K562 (cell line): ENCODE measurements around the gene TEX38. TPM values are rescaled to one million over a fixed set of nuclear protein-coding genes. Genes with fewer than 3 reads are reported as not detected.
A peak's percentile ranks its signal among the peaks of the same experiment; 100 is the strongest.

Experiments
- ATF4 ChIP-seq: fragments of 450-650 bp; formaldehyde crosslinking; IDR thresholded peaks from 2 replicates; pipeline ENCODE4 v1.4.0; 2022; ENCODE audit warnings: mild to moderate bottlenecking, moderate library complexity
- ATF7 ChIP-seq: fragments of 450-650 bp; IDR thresholded peaks from 2 replicates; pipeline ENCODE4 v1.7.1; 2014; ENCODE audit warnings: mild to moderate bottlenecking, moderate library complexity
- CEBPB ChIP-seq: fragments of 450-650 bp; IDR thresholded peaks from 2 replicates; pipeline ENCODE4 v1.6.1; 2016; ENCODE audit warnings: missing genetic modification characterization, missing compliant biosample characterization
- CEBPG ChIP-seq, 3 experiments: fragments of 200-800 bp in 1 of 3; sonication (Bioruptor generic) in 1 of 3; sonication (generic) in 1 of 3; formaldehyde crosslinking in 1 of 3; IDR thresholded peaks in 2 of 3; conservative IDR thresholded peaks in 1 of 3; 2 replicates each; pipeline versions ENCODE4 v1.6.1 to v1.8.0; 2016 to 2022; ENCODE audit warnings: missing compliant biosample characterization in 2 of 3, missing genetic modification characterization in 2 of 3, mild to moderate bottlenecking in 1 of 3, missing genetic modification reagents in 1 of 3
- CTBP1 ChIP-seq: fragments of 450-650 bp; IDR thresholded peaks from 2 replicates; pipeline ENCODE4 v1.6.1; 2016; ENCODE audit warnings: borderline replicate concordance
- CXXC5 ChIP-seq: fragments of 250-450 bp; sonication (Bioruptor Pico); IDR thresholded peaks from 2 replicates; pipeline ENCODE4 v1.8.0; 2022; ENCODE audit warnings: inconsistent platforms, mild to moderate bottlenecking, moderate library complexity
- ETV1 ChIP-seq: fragments of 450-650 bp; conservative IDR thresholded peaks from 2 replicates; pipeline ENCODE4 v1.6.1; 2016; ENCODE audit warnings: missing genetic modification characterization, control low read depth, low read depth, missing compliant biosample characterization
- HDAC3 ChIP-seq: fragments of 450-650 bp; IDR thresholded peaks from 2 replicates; pipeline ENCODE4 v1.6.1; 2018; ENCODE audit warnings: borderline replicate concordance, mild to moderate bottlenecking, moderate library complexity; ENCODE audit not compliant: partially characterized antibody
- KDM2B ChIP-seq: fragments of 250-450 bp; sonication (Bioruptor Pico); IDR thresholded peaks from 2 replicates; pipeline ENCODE4 v1.8.0; 2021; ENCODE audit warnings: mild to moderate bottlenecking, moderate library complexity
- LEF1 ChIP-seq: fragments of 450-650 bp; IDR thresholded peaks from 2 replicates; pipeline ENCODE4 v1.6.1; 2016; ENCODE audit warnings: mild to moderate bottlenecking
- NR4A1 ChIP-seq, 2 experiments: fragments of 250-450 bp in 1 of 2; fragments of 450-650 bp in 1 of 2; sonication (Bioruptor Pico) in 1 of 2; IDR thresholded peaks; 2 replicates each; pipeline versions ENCODE4 v1.4.0 to v1.6.1; 2016 to 2020; ENCODE audit warnings: mild to moderate bottlenecking in 2 of 2, missing compliant biosample characterization in 1 of 2, missing genetic modification characterization in 1 of 2, moderate library complexity in 1 of 2
- PCBP2 ChIP-seq: fragments of 200-400 bp; formaldehyde crosslinking; IDR thresholded peaks from 2 replicates; pipeline ENCODE4 v1.6.1; 2018; ENCODE audit warnings: low read length, low read depth, mild to moderate bottlenecking, moderate library complexity; ENCODE audit not compliant: poor library complexity, severe bottlenecking
- RHOXF2B ChIP-seq: fragments of 250-450 bp; sonication (Bioruptor Pico); conservative IDR thresholded peaks from 2 replicates; pipeline ENCODE4 v1.5.1; 2021
- SRF ChIP-seq, 2 experiments: fragments of 250-450, 450-650 bp in 1 of 2; sonication (Bioruptor Pico) in 1 of 2; sonication (generic) in 1 of 2; formaldehyde crosslinking; IDR thresholded peaks; 2 replicates each; pipeline versions ENCODE4 v1.5.0 to v1.5.1; 2020 to 2022; ENCODE audit warnings: mild to moderate bottlenecking in 1 of 2, missing genetic modification reagents in 1 of 2
- TEAD2 ChIP-seq: fragments of 450-650 bp; IDR thresholded peaks from 2 replicates; pipeline ENCODE4 v1.6.1; 2016; ENCODE audit warnings: missing genetic modification characterization, control low read depth, missing compliant biosample characterization
- ZBTB34 ChIP-seq: fragments of 250-450 bp; sonication (Bioruptor Pico); IDR thresholded peaks from 2 replicates; pipeline ENCODE4 v1.8.0; 2021; ENCODE audit warnings: mild to moderate bottlenecking, moderate library complexity
- ZNF639 ChIP-seq, 2 experiments: fragments of 200-800 bp in 1 of 2; sonication (Bioruptor generic) in 1 of 2; sonication (generic) in 1 of 2; formaldehyde crosslinking in 1 of 2; IDR thresholded peaks in 1 of 2; conservative IDR thresholded peaks in 1 of 2; 2 replicates each; pipeline versions ENCODE4 v1.5.0 to v1.6.1; 2016 to 2020; ENCODE audit warnings: missing compliant biosample characterization in 1 of 2, missing genetic modification characterization in 1 of 2, missing genetic modification reagents in 1 of 2
- ZNF766 ChIP-seq: fragments of 200-800 bp; sonication (Bioruptor generic); conservative IDR thresholded peaks from 2 replicates; pipeline ENCODE4 v1.6.1; 2016; ENCODE audit warnings: missing genetic modification characterization, missing compliant biosample characterization
- polyA plus RNA-seq, 8 experiments: library from polyadenylated mRNA; depleted of rRNA in 4 of 8; stranded (reverse) in 5 of 8; unstranded in 3 of 8; fragments of >200 nt; fragmentation: Nextera tagmentation in 2 of 8; fragmentation: Illumina TruSeq in 1 of 8; extraction: Ambion mirVana in 2 of 8; extraction: Trizol in 1 of 8; gene quantifications; 2 replicates each; pipeline versions ENCODE4 v1.2.1 to v1.2.3, GENCODE V29; 2011 to 2014; ENCODE audit warnings: inconsistent platforms in 1 of 8, missing spikeins in 1 of 8
- total RNA-seq, 7 experiments: library from RNA; depleted of rRNA in 6 of 7; stranded (reverse); fragments of >200 nt in 6 of 7; fragmentation: Illumina TruSeq in 2 of 7; extraction: Trizol in 2 of 7; gene quantifications; 2 replicates each; pipeline versions ENCODE4 v1.2.1 to v1.2.3, GENCODE V29; 2011 to 2021; ENCODE audit warnings: low replicate concordance in 1 of 7

Gene TEX38
- total and polyA plus RNA-seq, 9 of the 15 experiments (the other 6 are each of a cell fraction or from before 2014, with no cell fraction given): not detected

DNA sequence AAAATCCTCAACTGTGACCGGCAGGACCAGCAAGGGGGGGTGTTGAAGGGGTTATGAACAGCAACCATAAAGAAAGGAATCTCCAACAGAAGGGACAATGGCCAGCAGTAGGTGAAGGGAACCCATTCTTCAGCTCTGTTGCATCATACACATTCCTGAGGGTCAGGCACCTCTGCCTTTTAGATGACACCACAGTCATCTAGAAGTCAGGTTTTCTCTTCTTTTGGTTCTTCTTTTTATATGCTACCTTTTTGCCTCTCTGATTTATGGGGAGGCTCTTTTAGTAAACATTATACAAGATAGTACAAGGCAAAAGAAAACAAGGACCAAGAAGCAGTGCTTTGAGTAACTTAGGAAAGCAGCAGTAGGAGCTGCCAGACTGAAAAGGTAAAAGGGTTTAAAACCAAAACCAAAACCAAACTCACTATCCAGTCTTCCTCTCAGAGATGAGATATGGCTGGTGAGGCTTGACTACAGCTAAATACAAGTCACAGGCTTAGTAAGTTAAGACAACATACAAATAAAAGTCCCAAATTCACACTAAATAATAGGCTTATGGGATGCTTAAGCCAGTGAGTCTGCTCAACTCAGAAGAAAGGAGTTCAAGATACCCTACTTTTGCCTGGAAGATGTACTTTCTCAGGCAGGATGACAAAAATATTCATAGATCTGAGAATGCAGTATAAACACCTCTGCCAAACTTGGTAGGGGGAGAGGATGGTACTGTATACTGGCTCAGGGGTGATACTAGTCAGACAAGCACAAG lies 4.1 kb downstream of the TEX38 start (continued):
- TF ChIP-seq ZNF639 (CRISPR knock-in tag; conservative IDR thresholded peaks at IDR 0.05 in 1 of 2, IDR thresholded peaks at IDR 0.05 in 1 of 2): 0 out of 4 replicates have a peak, but pooled peaks of 1 of the 2 experiments have one; percentile 37
- peak; percentile 80 for TF ChIP-seq CEBPB (tag)
- peak; percentile 65; the same call in 1 of the 2 replicates for TF ChIP-seq TEAD2
- peak; percentile 59 for TF ChIP-seq ATF4 (CRISPR knock-in tag)
- TF ChIP-seq CEBPG (CRISPR knock-in tag; IDR thresholded peaks at IDR 0.05): peak; percentile 68; the same call in 1 of the 2 replicates
- TF ChIP-seq CEBPG (tag; conservative IDR thresholded peaks at IDR 0.05 in 1 of 2, IDR thresholded peaks at IDR 0.05 in 1 of 2): peak; percentile 88 to 93
- TF ChIP-seq SRF (CRISPR knock-in tag; IDR thresholded peaks at IDR 0.05): no peak
- TF ChIP-seq PCBP2: no peak
- TF ChIP-seq ZBTB34: 0 out of 2 replicates have a peak, but pooled peaks have one; percentile 57
- TF ChIP-seq CTBP1: peak; percentile 21; the same call in 1 of the 2 replicates
- peak; percentile 55; the same call in 1 of the 2 replicates for TF ChIP-seq ATF7
- TF ChIP-seq RHOXF2B (CRISPR knock-in tag): no peak
- 0 out of 2 replicates have a peak, but pooled peaks have one; percentile 24 for TF ChIP-seq CXXC5 (CRISPR knock-in tag)
- peak; percentile 39; the same call in 1 of the 2 replicates for TF ChIP-seq LEF1
- no peak for TF ChIP-seq HDAC3
- TF ChIP-seq NR4A1 (CRISPR knock-in tag; IDR thresholded peaks at IDR 0.05): no peak
- TF ChIP-seq NR4A1 (tag; IDR thresholded peaks at IDR 0.05): 0 out of 2 replicates have a peak, but pooled peaks have one; percentile 30
- 0 out of 2 replicates have a peak, but pooled peaks have one; percentile 36 for TF ChIP-seq ETV1 (tag)
- TF ChIP-seq ZNF766: peak; percentile 51; the same call in 1 of the 2 replicates
- no peak for TF ChIP-seq KDM2B (CRISPR knock-in tag)
